GM21367 (cell line): ENCODE results near the gene HOXD8.

Experiments
- ATAC-seq: cut with Tn5 transposase; IDR thresholded peaks from one replicate; pipeline ENCODE4 v1.9.1; 2021; ENCODE audit not compliant: unreplicated experiment

Gene HOXD8

GRCh38 chr2:176157499-176158185, 28.1 kb downstream of the HOXD8 start:
- ATAC-seq, result no peak

GRCh38 chr2:176158186-176158591, 28.7 kb downstream of the HOXD8 start:
- ATAC-seq, result no peak

- ATAC-seq, result no peak
Observed at GRCh38 chr2:176158855-176159662, 29.6 kb downstream of the HOXD8 start.

- ATAC-seq, result no peak
Observed at GRCh38 chr2:176159663-176160250, 30.3 kb downstream of the HOXD8 start.

GRCh38 chr2:176160251-176160985, 30.9 kb downstream of the HOXD8 start:
- no peak for ATAC-seq

- ATAC-seq, result no peak
Observed at GRCh38 chr2:176160986-176161824, 31.7 kb downstream of the HOXD8 start.

- no peak for ATAC-seq
Observed at GRCh38 chr2:176161825-176162626, 32.5 kb downstream of the HOXD8 start.

GRCh38 chr2:176162911-176163671, 33.6 kb downstream of the HOXD8 start:
- ATAC-seq, result no peak

- ATAC-seq, result no peak
Observed at GRCh38 chr2:176163672-176164056, 34.2 kb downstream of the HOXD8 start.

- ATAC-seq, result no peak
Observed at GRCh38 chr2:176164201-176164600, 34.7 kb downstream of the HOXD8 start.

GRCh38 chr2:176164611-176165369, 35.3 kb downstream of the HOXD8 start:
- ATAC-seq, result no peak

- no peak for ATAC-seq
Observed at GRCh38 chr2:176165370-176166050, 36.0 kb downstream of the HOXD8 start.

- ATAC-seq, result no peak
Observed at GRCh38 chr2:176166272-176166671, 36.8 kb downstream of the HOXD8 start.

GRCh38 chr2:176167398-176167797, 37.9 kb downstream of the HOXD8 start:
- ATAC-seq, result no peak

GRCh38 chr2:176169181-176169580, 39.7 kb downstream of the HOXD8 start:
- ATAC-seq, result no peak

GRCh38 chr2:176169711-176170110, 40.2 kb downstream of the HOXD8 start:
- no peak for ATAC-seq

GRCh38 chr2:176170602-176171305, 41.2 kb downstream of the HOXD8 start:
- ATAC-seq, result no peak
